Gastroesophageal sphincter (tissue), 4 donors: ENCODE measurements around the gene VWC2L. TPM values are rescaled to one million over a fixed set of nuclear protein-coding genes. Genes with fewer than 3 reads are reported as not detected.

Source experiments
- ATAC-seq: fragments of 150-250 bp; one replicate; pipeline ENCODE4 v1.9.1; 2016; ENCODE audit warnings: mild to moderate bottlenecking, moderate library complexity
- H3K27ac ChIP-seq, 4 donors: fragments of 200-600 bp; sonication (generic) in 3 of 4; 1 replicate in 3 of 4; 2 replicates in 1 of 4; pipeline ENCODE4 v1.5.1; 2016 to 2019
- H3K27me3 ChIP-seq: fragments of 200-600 bp; sonication (generic); one replicate; pipeline ENCODE4 v1.5.1; 2019
- H3K36me3 ChIP-seq, 2 donors: fragments of 200-600 bp; sonication (generic); one replicate each; pipeline ENCODE4 v1.5.1; 2019; ENCODE audit warnings: control low read depth in 1 of 2
- H3K4me1 ChIP-seq, 3 donors: fragments of 200-600 bp; sonication (generic); 1 replicate in 2 of 3; 2 replicates in 1 of 3; pipeline ENCODE4 v1.5.1; 2016 to 2019; ENCODE audit warnings: control low read depth in 2 of 3
- H3K4me3 ChIP-seq, 2 donors: fragments of 200-600 bp; sonication (generic); one replicate each; pipeline ENCODE4 v1.5.1; 2019; ENCODE audit warnings: mild to moderate bottlenecking in 1 of 2, moderate library complexity in 1 of 2
- H3K9me3 ChIP-seq, 3 donors: fragments of 200-600 bp; sonication (generic); one replicate each; pipeline ENCODE4 v1.5.1; 2017 to 2019; ENCODE audit warnings: control low read depth in 2 of 3
- CTCF ChIP-seq, 4 experiments: fragments of 200-600 bp in 2 of 4; fragments of 450-650 bp in 2 of 4; sonication (generic) in 1 of 4; IDR thresholded peaks; one replicate each; pipeline ENCODE4 v1.5.1; 2017 to 2019; ENCODE audit warnings: antibody characterized with exemption in 4 of 4, mild to moderate bottlenecking in 2 of 4, moderate library complexity in 2 of 4
- EP300 ChIP-seq: sonication (generic); formaldehyde crosslinking; IDR thresholded peaks from one replicate; pipeline ENCODE4 v1.6.1; 2017; ENCODE audit warnings: antibody characterized with exemption, mild to moderate bottlenecking
- POLR2A ChIP-seq, 2 donors: fragments of 450-650 bp; IDR thresholded peaks; one replicate each; pipeline ENCODE4 v1.6.1; 2017; ENCODE audit warnings: antibody characterized with exemption in 2 of 2, mild to moderate bottlenecking in 2 of 2, moderate library complexity in 1 of 2
- POLR2AphosphoS5 ChIP-seq: sonication (generic); formaldehyde crosslinking; IDR thresholded peaks from one replicate; pipeline ENCODE4 v1.6.1; 2017; ENCODE audit warnings: antibody characterized with exemption
- WGBS, 2 donors: methylation state at CpG; one replicate each; pipeline ENCODE4 v1.1.5; 2018; ENCODE audit warnings: low coverage in 1 of 2; 5-methylcytosine and 5-hydroxymethylcytosine counted together
- total RNA-seq, 4 donors: library from RNA; depleted of rRNA; stranded (reverse); fragments of >200 nt; gene quantifications; one replicate each; pipeline ENCODE4 v1.1.0, GENCODE V29; 2016

The VWC2L gene
- total RNA-seq, 4 donors from 2014 or later, result 0.27 TPM; not detected in 3

GRCh38 chr2:214377286-214377624, 33.6 kb upstream of the VWC2L start:
- 88 to 93% methylated on average over 4 to 5 of the region's 5 CpGs for WGBS, 2 donors
- ATAC-seq, result no peak
- TF ChIP-seq POLR2AphosphoS5 (no peak), EP300 (no peak), CTCF (IDR thresholded peaks at IDR 0.05) (no peak), POLR2A (IDR thresholded peaks at IDR 0.05) (no peak)
- Histone ChIP-seq H3K27ac (no peak overlapping the region), H3K4me3 (no peak overlapping the region), H3K36me3 (no peaks in the 10 kb centered on the region), H3K9me3 (no peaks in the 10 kb centered on the region), H3K4me1 (no peaks in the 10 kb centered on the region), H3K27me3 (no peaks in the 10 kb centered on the region)

GRCh38 chr2:214378455-214379103, 32.3 kb upstream of the VWC2L start:
- Histone ChIP-seq H3K4me3 (no peak overlapping the region), H3K36me3 (no peaks in the 10 kb centered on the region), H3K27me3 (no peaks in the 10 kb centered on the region), H3K4me1 (no peaks in the 10 kb centered on the region), H3K9me3 (no peaks in the 10 kb centered on the region), H3K27ac (no peak overlapping the region)
- no peak for TF ChIP-seq POLR2AphosphoS5
- TF ChIP-seq POLR2A (IDR thresholded peaks at IDR 0.05), result no peak
- no peak for TF ChIP-seq EP300
- TF ChIP-seq CTCF (IDR thresholded peaks at IDR 0.05), result no peak
- 54% methylated on average over 2 of the region's 3 CpGs; no CpG with 5 or more reads in 1 of the 2 donors for WGBS, 2 donors
- ATAC-seq, result no peak

- WGBS, 2 donors, result 67 to 100% methylated on average over 1 of the region's 1 CpG
- no peak overlapping the region for H3K4me3 ChIP-seq
- H3K4me1 ChIP-seq, result no peaks in the 10 kb centered on the region
- H3K27ac ChIP-seq, result no peak overlapping the region
- H3K27me3 ChIP-seq, result no peaks in the 10 kb centered on the region
- TF ChIP-seq POLR2A (IDR thresholded peaks at IDR 0.05) (no peak), POLR2AphosphoS5 (no peak), CTCF (IDR thresholded peaks at IDR 0.05) (no peak), EP300 (no peak)
- no peaks in the 10 kb centered on the region for H3K9me3 ChIP-seq
- no peaks in the 10 kb centered on the region for H3K36me3 ChIP-seq
- no peak for ATAC-seq
Observed at GRCh38 chr2:214379227-214379626, 31.6 kb upstream of the VWC2L start.

GRCh38 chr2:214380681-214381080, 30.2 kb upstream of the VWC2L start:
- WGBS, 2 donors, result 64 to 71% methylated on average over 5 of the region's 5 CpGs
- Histone ChIP-seq H3K4me3 (no peak overlapping the region), H3K9me3 (no peaks in the 10 kb centered on the region), H3K27ac (no peak overlapping the region), H3K36me3 (no peaks in the 10 kb centered on the region), H3K27me3 (no peaks in the 10 kb centered on the region), H3K4me1 (no peaks in the 10 kb centered on the region)
- no peak for ATAC-seq
- TF ChIP-seq CTCF (IDR thresholded peaks at IDR 0.05), result no peak
- no peak for TF ChIP-seq POLR2AphosphoS5
- TF ChIP-seq EP300, result no peak
- TF ChIP-seq POLR2A (IDR thresholded peaks at IDR 0.05), result no peak

GRCh38 chr2:214382229-214382628, 28.6 kb upstream of the VWC2L start:
- H3K9me3 ChIP-seq, result no peaks in the 10 kb centered on the region
- H3K36me3 ChIP-seq, result no peaks in the 10 kb centered on the region
- WGBS, 2 donors, result 12 to 38% methylated on average over 2 of the region's 2 CpGs
- no peak for ATAC-seq
- TF ChIP-seq POLR2A (IDR thresholded peaks at IDR 0.05) (no peak), POLR2AphosphoS5 (no peak), EP300 (no peak), CTCF (IDR thresholded peaks at IDR 0.05) (no peak)
- no peaks in the 10 kb centered on the region for H3K4me1 ChIP-seq
- no peaks in the 10 kb centered on the region for H3K27me3 ChIP-seq
- H3K27ac ChIP-seq, result no peak overlapping the region
- no peak overlapping the region for H3K4me3 ChIP-seq
